Measurements from ENCODE around the gene BAD. TPM values are rescaled to one million over a fixed set of nuclear protein-coding genes. Genes with fewer than 3 reads are reported as not detected.

Gene BAD
- total RNA-seq, 1 experiment from 2014 or later: 368 TPM

GRCh38 chr11:64291262-64291751 is 6.8 kb upstream of the BAD start, which contains the start of gene KCNK4:
TSS of gene KCNK4 (plus strand) at chr11:64291302. CDS start at chr11:64293019, 1,717 bp downstream.
- BruUV-seq (replicated peaks): no TSS peak
- Histone ChIP-seq H3K9me3 (ENCODE audit: low read length) (no peaks in the 10 kb centered on the region), H3K36me3 (ENCODE audit: low read depth, low read length) (no peaks in the 10 kb centered on the region), H3K4me3 (ENCODE audit: low read length) (peak within 1 kb of the TSS; percentile 56), H3K27ac (ENCODE audit: low read length) (no peak within 1 kb of the TSS), H3F3A (ENCODE audit: low read length, unreplicated experiment) (no peaks in the 10 kb centered on the region), H3K79me2 (ENCODE audit: low read length) (peaks cover 9% of the 10 kb centered on the region; the same call in 1 of the 2 replicates), H4K20me1 (ENCODE audit: low read length) (no peaks in the 10 kb centered on the region), H3K9ac (ENCODE audit: low read length) (no peak within 1 kb of the TSS), H2AFZ (ENCODE audit: low read length) (no peak within 1 kb of the TSS), H3K4me2 (ENCODE audit: low read length) (peak within 1 kb of the TSS; percentile 68), H3K4me1 (ENCODE audit: insufficient read depth, low read length) (peaks cover 7% of the 10 kb centered on the region), H3K27me3 (ENCODE audit: low read length) (peaks cover 20% of the 10 kb centered on the region), H3K9me2 (replicated peaks; ENCODE audit: low read length) (no peaks in the 10 kb centered on the region)
- no peak for TF ChIP-seq EZH2 (IDR thresholded peaks at IDR 0.05; ENCODE audit: low read length, unreplicated experiment)
- no peak for TF ChIP-seq EZH2phosphoT487 (IDR thresholded peaks at IDR 0.05; ENCODE audit: borderline replicate concordance, low read length)
- intact Hi-C loops (cut with micrococcal nuclease): no loop called here
- ATAC-seq (peak; percentile 37), DNase-seq (no peak)
- CTCF ChIA-PET: no interaction called here
- POLR2A ChIA-PET (ENCODE audit: unreplicated experiment): no interaction called here

DNA sequence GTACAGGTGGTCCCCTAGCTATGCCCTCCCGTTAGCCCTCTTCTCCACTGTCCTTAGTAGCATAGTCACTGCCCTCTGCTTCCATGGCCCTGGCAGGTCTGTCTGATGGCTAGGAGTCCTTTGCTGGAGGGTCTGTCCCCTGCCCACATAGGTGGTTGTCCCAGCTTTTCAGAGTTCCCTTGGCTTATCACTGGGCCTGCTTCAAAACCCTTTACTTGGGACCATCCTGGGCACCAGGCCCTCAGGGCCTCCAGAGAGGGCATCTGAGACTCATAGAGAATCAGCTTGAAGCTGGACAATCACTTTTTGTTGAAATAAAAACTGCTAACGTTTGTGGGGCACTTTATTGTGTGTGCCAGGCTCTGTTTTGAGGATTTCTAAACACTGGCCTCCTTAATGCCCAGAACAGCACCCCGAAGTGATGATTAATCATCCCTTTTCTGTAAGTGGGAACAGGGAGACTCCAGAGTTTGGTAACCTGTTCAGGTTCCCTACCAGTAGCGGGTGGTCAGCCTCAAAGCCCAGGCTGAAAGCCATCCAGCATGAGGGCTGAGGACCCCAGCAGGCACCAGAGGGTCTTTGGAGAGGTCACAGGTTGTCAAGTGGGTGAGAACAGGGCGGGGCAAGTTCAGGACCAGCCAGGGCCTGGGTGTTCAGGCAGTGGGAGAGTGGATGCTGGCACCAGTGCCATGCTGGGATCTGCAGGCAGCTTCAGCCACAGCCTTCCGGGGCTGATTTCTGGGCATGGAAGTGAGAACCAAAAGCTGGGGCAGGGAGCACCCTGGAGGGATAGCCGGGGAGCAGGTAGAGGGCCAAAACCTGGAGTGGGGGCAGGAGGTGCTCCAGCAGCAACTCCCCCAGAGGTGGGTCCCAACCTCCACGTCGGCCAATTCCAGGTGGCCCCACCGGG is 6.1 kb upstream of the BAD start:
- no peak for DNase-seq
- peak overlapping the region; percentile 56; the same call in 1 of the 2 replicates for H3K4me3 ChIP-seq (ENCODE audit: low read length)

DNA sequence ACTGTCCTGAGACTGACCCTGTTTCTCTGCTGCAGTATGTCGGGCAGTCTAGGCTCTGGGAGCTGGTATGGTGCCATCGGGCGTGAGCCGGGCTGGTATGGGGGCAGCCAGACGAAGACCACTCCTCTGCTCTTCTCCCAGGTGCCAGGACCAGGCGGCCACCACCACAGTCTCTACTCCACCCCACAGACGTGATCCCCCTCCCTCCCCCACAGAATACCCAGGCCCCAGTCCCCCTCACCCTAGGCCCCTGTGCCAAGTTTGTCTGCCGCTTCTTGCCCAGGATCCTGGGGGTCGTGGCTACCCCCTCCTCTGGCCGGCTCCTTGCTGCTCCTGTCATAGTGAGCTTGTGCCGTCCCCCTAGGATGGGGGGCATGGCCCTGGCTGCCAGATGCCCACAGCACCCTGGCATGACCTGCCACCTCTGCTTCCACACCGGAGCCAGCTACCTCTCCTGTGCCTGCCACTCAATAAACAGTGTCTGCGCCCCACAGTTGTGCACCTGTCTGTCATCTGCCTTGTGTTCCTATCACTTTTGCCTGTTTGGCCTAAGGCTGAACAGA is 4.6 kb upstream of the BAD start:
- peaks cover 20% of the 10 kb centered on the region for H3K27me3 ChIP-seq (ENCODE audit: low read length)
- H4K20me1 ChIP-seq (ENCODE audit: low read length): no peaks in the 10 kb centered on the region
- intact Hi-C loops (cut with micrococcal nuclease): no loop called here
- no peaks in the 10 kb centered on the region for H3K36me3 ChIP-seq (ENCODE audit: low read depth, low read length)
- TF ChIP-seq EZH2 (IDR thresholded peaks at IDR 0.05; ENCODE audit: low read length, unreplicated experiment): no peak
- TF ChIP-seq EZH2phosphoT487 (IDR thresholded peaks at IDR 0.05; ENCODE audit: borderline replicate concordance, low read length): no peak
- TF ChIP-seq, protein P1, sequence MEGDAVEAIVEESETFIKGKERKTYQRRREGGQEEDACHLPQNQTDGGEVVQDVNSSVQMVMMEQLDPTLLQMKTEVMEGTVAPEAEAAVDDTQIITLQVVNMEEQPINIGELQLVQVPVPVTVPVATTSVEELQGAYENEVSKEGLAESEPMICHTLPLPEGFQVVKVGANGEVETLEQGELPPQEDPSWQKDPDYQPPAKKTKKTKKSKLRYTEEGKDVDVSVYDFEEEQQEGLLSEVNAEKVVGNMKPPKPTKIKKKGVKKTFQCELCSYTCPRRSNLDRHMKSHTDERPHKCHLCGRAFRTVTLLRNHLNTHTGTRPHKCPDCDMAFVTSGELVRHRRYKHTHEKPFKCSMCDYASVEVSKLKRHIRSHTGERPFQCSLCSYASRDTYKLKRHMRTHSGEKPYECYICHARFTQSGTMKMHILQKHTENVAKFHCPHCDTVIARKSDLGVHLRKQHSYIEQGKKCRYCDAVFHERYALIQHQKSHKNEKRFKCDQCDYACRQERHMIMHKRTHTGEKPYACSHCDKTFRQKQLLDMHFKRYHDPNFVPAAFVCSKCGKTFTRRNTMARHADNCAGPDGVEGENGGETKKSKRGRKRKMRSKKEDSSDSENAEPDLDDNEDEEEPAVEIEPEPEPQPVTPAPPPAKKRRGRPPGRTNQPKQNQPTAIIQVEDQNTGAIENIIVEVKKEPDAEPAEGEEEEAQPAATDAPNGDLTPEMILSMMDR (conservative IDR thresholded peaks at IDR 0.05; ENCODE audit: low read depth, low read length): no peak
- no peak overlapping the region for H3K9ac ChIP-seq (ENCODE audit: low read length)
- H3K4me1 ChIP-seq (ENCODE audit: insufficient read depth, low read length): peaks cover 8% of the 10 kb centered on the region
- no peaks in the 10 kb centered on the region for H3K9me3 ChIP-seq (ENCODE audit: low read length)
- no peak overlapping the region for H3K27ac ChIP-seq (ENCODE audit: low read length)
- no peaks in the 10 kb centered on the region for H3F3A ChIP-seq (ENCODE audit: low read length, unreplicated experiment)
- no peak overlapping the region for H2AFZ ChIP-seq (ENCODE audit: low read length)
- ATAC-seq: no peak
- H3K4me3 ChIP-seq (ENCODE audit: low read length): no peak overlapping the region
- DNase-seq: no peak
- ChIA-PET POLR2A (ENCODE audit: unreplicated experiment) (no interaction called here), CTCF (interaction anchor here (1.4 kb wide), 1 partner anchor 11 kb away, joined by 4 read pairs; the partner anchor contains the start of gene CATSPERZ)
- H3K9me2 ChIP-seq (replicated peaks; ENCODE audit: low read length): no peaks in the 10 kb centered on the region
- BruUV-seq (replicated peaks): no TSS peak
- no peak overlapping the region for H3K4me2 ChIP-seq (ENCODE audit: low read length)
- H3K79me2 ChIP-seq (ENCODE audit: low read length): peaks cover 15% of the 10 kb centered on the region

More for the DNA sequence above, 6.1 kb upstream of the BAD start:
- no peaks in the 10 kb centered on the region for H4K20me1 ChIP-seq (ENCODE audit: low read length)
- no peak overlapping the region for H2AFZ ChIP-seq (ENCODE audit: low read length)
- peak overlapping the region; percentile 68 for H3K4me2 ChIP-seq (ENCODE audit: low read length)
- no peak overlapping the region for H3K27ac ChIP-seq (ENCODE audit: low read length)
- H3K79me2 ChIP-seq (ENCODE audit: low read length): peaks cover 13% of the 10 kb centered on the region; the same call in 1 of the 2 replicates
- H3K9me3 ChIP-seq (ENCODE audit: low read length): no peaks in the 10 kb centered on the region
- H3F3A ChIP-seq (ENCODE audit: low read length, unreplicated experiment): no peaks in the 10 kb centered on the region
- H3K27me3 ChIP-seq (ENCODE audit: low read length): peaks cover 20% of the 10 kb centered on the region
- intact Hi-C loops (cut with micrococcal nuclease): no loop called here
- no peaks in the 10 kb centered on the region for H3K9me2 ChIP-seq (replicated peaks; ENCODE audit: low read length)
- ChIA-PET CTCF (no interaction called here), POLR2A (ENCODE audit: unreplicated experiment) (no interaction called here)
- no TSS peak for BruUV-seq (replicated peaks)
- no peak for TF ChIP-seq EZH2 (IDR thresholded peaks at IDR 0.05; ENCODE audit: low read length, unreplicated experiment)
- TF ChIP-seq EZH2phosphoT487 (IDR thresholded peaks at IDR 0.05; ENCODE audit: borderline replicate concordance, low read length): no peak
- TF ChIP-seq, protein P1 (conservative IDR thresholded peaks at IDR 0.05; ENCODE audit: low read depth, low read length): no peak
- peak; percentile 19; the same call in 1 of the 2 replicates for ATAC-seq
- no peaks in the 10 kb centered on the region for H3K36me3 ChIP-seq (ENCODE audit: low read depth, low read length)
- no peak overlapping the region for H3K9ac ChIP-seq (ENCODE audit: low read length)
- peaks cover 8% of the 10 kb centered on the region for H3K4me1 ChIP-seq (ENCODE audit: insufficient read depth, low read length)

Data from PC-3 (cell line).